WTC11 (cell line): ENCODE measurements around the gene PLCG2. TPM values are rescaled to one million over a fixed set of nuclear protein-coding genes. Genes with fewer than 3 reads are reported as not detected.

ENCODE experiments used
- ATAC-seq: fragments of 200-7000 bp; cut with Tn5 transposase; 2 replicates; pipeline ENCODE4 v1.10.0; 2021; ENCODE audit warnings: mild to moderate bottlenecking, moderate library complexity
- CTCF ChIA-PET: fragments of 300-600 bp; sonication (Branson Sonifier 250); formaldehyde crosslinking; loops from one replicate; lab custom pipeline; 2021; ENCODE audit warnings: antibody characterized with exemption; lab: Charles Lee
- POLR2A ChIA-PET: fragments of 350-600 bp; sonication (Branson Sonifier 250); formaldehyde crosslinking; loops from one replicate; lab custom pipeline; 2021; ENCODE audit warnings: antibody characterized with exemption; lab: Charles Lee
- DNase-seq: peaks from one replicate; pipeline ENCODE4 v3.0.0; 2021; ENCODE audit warnings: low spot score
- H3K27ac Mint-ChIP-seq: 2 replicates; pipeline ENCODE4 v1.8.0; 2021; ENCODE audit warnings: mixed read lengths
- H3K27me3 Mint-ChIP-seq: 2 replicates; pipeline ENCODE4 v1.8.0; 2021; ENCODE audit warnings: low read depth, mild to moderate bottlenecking, moderate library complexity, mixed read lengths
- H3K36me3 Mint-ChIP-seq: 2 replicates; pipeline ENCODE4 v1.8.0; 2021; ENCODE audit warnings: mixed read lengths
- H3K4me1 Mint-ChIP-seq: 2 replicates; pipeline ENCODE4 v1.8.0; 2022; ENCODE audit warnings: mixed read lengths
- H3K4me3 Mint-ChIP-seq: 2 replicates; pipeline ENCODE4 v1.8.0; 2021; ENCODE audit warnings: mild to moderate bottlenecking, moderate library complexity, mixed read lengths
- H3K9me3 Mint-ChIP-seq: 2 replicates; pipeline ENCODE4 v1.8.0; 2021; ENCODE audit warnings: mixed read lengths
- ARID4B ChIP-seq: sonication (generic); formaldehyde crosslinking; IDR thresholded peaks from 2 replicates; pipeline ENCODE4 v1.8.0; 2023; ENCODE audit warnings: missing genetic modification reagents, mild to moderate bottlenecking, borderline replicate concordance
- FOXP4 ChIP-seq: sonication (generic); formaldehyde crosslinking; IDR thresholded peaks from 2 replicates; pipeline ENCODE4 v1.8.0; 2022; ENCODE audit warnings: mild to moderate bottlenecking, missing genetic modification reagents
- GRHL2 ChIP-seq: fragments of 250-450 bp; sonication (Bioruptor Pico); IDR thresholded peaks from 2 replicates; pipeline ENCODE4 v1.8.0; 2022; ENCODE audit warnings: mild to moderate bottlenecking, moderate library complexity; ENCODE audit not compliant: insufficient replicate concordance, severe bottlenecking
- IRF1 ChIP-seq: sonication (generic); formaldehyde crosslinking; IDR thresholded peaks from 2 replicates; pipeline ENCODE4 v1.8.0; 2023; ENCODE audit warnings: missing genetic modification reagents
- JUN ChIP-seq: sonication (generic); formaldehyde crosslinking; IDR thresholded peaks from 2 replicates; pipeline ENCODE4 v1.8.0; 2023; ENCODE audit warnings: mild to moderate bottlenecking, missing genetic modification reagents
- NFATC4 ChIP-seq: fragments of 250-450 bp; sonication (Bioruptor Pico); IDR thresholded peaks from 2 replicates; pipeline ENCODE4 v1.9.0; 2021; ENCODE audit warnings: mild to moderate bottlenecking
- NFE2L1 ChIP-seq: sonication (generic); formaldehyde crosslinking; IDR thresholded peaks from 2 replicates; pipeline ENCODE4 v1.8.1; 2023; ENCODE audit warnings: missing genetic modification reagents
- NFYB ChIP-seq: sonication (generic); formaldehyde crosslinking; conservative IDR thresholded peaks from 2 replicates; pipeline ENCODE4 v1.8.0; 2022; ENCODE audit warnings: low read depth, missing genetic modification reagents
- OVOL2 ChIP-seq: fragments of 250-450 bp; sonication (Bioruptor Pico); IDR thresholded peaks from 2 replicates; pipeline ENCODE4 v1.9.0; 2021; ENCODE audit warnings: mild to moderate bottlenecking, borderline replicate concordance
- SP1 ChIP-seq: sonication (generic); formaldehyde crosslinking; conservative IDR thresholded peaks from 2 replicates; pipeline ENCODE4 v1.8.1; 2022; ENCODE audit warnings: missing genetic modification reagents
- STAT6 ChIP-seq: sonication (generic); formaldehyde crosslinking; conservative IDR thresholded peaks from 2 replicates; pipeline ENCODE4 v1.8.1; 2023; ENCODE audit warnings: mild to moderate bottlenecking, low read depth, missing genetic modification reagents, moderate library complexity
- TCF7 ChIP-seq: sonication (generic); formaldehyde crosslinking; IDR thresholded peaks from 2 replicates; pipeline ENCODE4 v1.8.0; 2022; ENCODE audit warnings: mild to moderate bottlenecking, low read depth, missing genetic modification reagents, moderate library complexity
- TP53 ChIP-seq: sonication (generic); formaldehyde crosslinking; IDR thresholded peaks from 2 replicates; pipeline ENCODE4 v1.8.1; 2023; ENCODE audit warnings: mild to moderate bottlenecking, missing genetic modification reagents
- ZNF232 ChIP-seq: sonication (generic); formaldehyde crosslinking; IDR thresholded peaks from 2 replicates; pipeline ENCODE4 v1.8.0; 2022; ENCODE audit warnings: mild to moderate bottlenecking, missing genetic modification reagents
- ZNF281 ChIP-seq: sonication (generic); formaldehyde crosslinking; IDR thresholded peaks from 2 replicates; pipeline ENCODE4 v1.8.0; 2023; ENCODE audit warnings: mild to moderate bottlenecking, missing genetic modification reagents
- ZNF396 ChIP-seq: fragments of 250-450 bp; sonication (Bioruptor Pico); IDR thresholded peaks from 2 replicates; pipeline ENCODE4 v1.8.0; 2021; ENCODE audit warnings: mild to moderate bottlenecking, moderate library complexity, borderline replicate concordance
- ZNF512 ChIP-seq: sonication (generic); formaldehyde crosslinking; IDR thresholded peaks from 2 replicates; pipeline ENCODE4 v1.8.1; 2022; ENCODE audit warnings: missing genetic modification reagents, borderline replicate concordance
- total RNA-seq: library from RNA; stranded (reverse); gene quantifications from 3 replicates; pipeline ENCODE4 v1.2.3, GENCODE V29; 2021

The PLCG2 gene
- total RNA-seq, 1 experiment from 2014 or later: 7.0 TPM

GRCh38 chr16:81787659-81788058 lies 8.6 kb downstream of the PLCG2 start (continued):
- TF ChIP-seq ARID4B (no peak), GRHL2 (no peak), SP1 (no peak), IRF1 (no peak), TP53 (CRISPR knock-in tag) (no peak), JUN (CRISPR knock-in tag) (no peak), ZNF281 (CRISPR knock-in tag) (no peak)

- no peaks in the 10 kb centered on the region for H3K9me3 Mint-ChIP-seq
These were observed 11.2 kb downstream of the PLCG2 start for GRCh38 chr16:81790277-81790676.

GRCh38 chr16:81790830-81791435 lies 11.8 kb downstream of the PLCG2 start:
- Mint-ChIP-seq H3K4me3 (no peak overlapping the region), H3K9me3 (no peaks in the 10 kb centered on the region), H3K27me3 (no peaks in the 10 kb centered on the region), H3K36me3 (no peaks in the 10 kb centered on the region), H3K27ac (no peak overlapping the region), H3K4me1 (peaks cover 6% of the 10 kb centered on the region)
- ATAC-seq: no peak
- ChIA-PET POLR2A (no interaction called here), CTCF (interaction anchor here (1.5 kb wide), 1 partner anchor 94 kb away, joined by 4 read pairs; no protein-coding TSS in a partner anchor)
- DNase-seq: no peak
- TF ChIP-seq ZNF396 (CRISPR knock-in tag): no peak
- TF ChIP-seq STAT6 (CRISPR knock-in tag): no peak
- no peak for TF ChIP-seq OVOL2 (CRISPR knock-in tag)
- TF ChIP-seq ZNF512 (CRISPR knock-in tag): no peak
- TF ChIP-seq TCF7 (CRISPR knock-in tag): no peak
- no peak for TF ChIP-seq NFE2L1 (CRISPR knock-in tag)

More at GRCh38 chr16:81790277-81790676, 11.2 kb downstream of the PLCG2 start:
- ChIA-PET CTCF (interaction anchor here (1.5 kb wide), 1 partner anchor 93 kb away, joined by 4 read pairs; no protein-coding TSS in a partner anchor), POLR2A (no interaction called here)
- Mint-ChIP-seq H3K4me1 (peaks cover 10% of the 10 kb centered on the region), H3K4me3 (no peak overlapping the region), H3K27ac (no peak overlapping the region), H3K27me3 (no peaks in the 10 kb centered on the region), H3K36me3 (no peaks in the 10 kb centered on the region)
- TF ChIP-seq NFYB (CRISPR knock-in tag): no peak
- no peak for TF ChIP-seq FOXP4
- no peak for TF ChIP-seq ZNF232
- TF ChIP-seq GRHL2: no peak
- no peak for TF ChIP-seq TCF7 (CRISPR knock-in tag)
- no peak for TF ChIP-seq NFATC4 (CRISPR knock-in tag)
- DNase-seq: no peak
- no peak for ATAC-seq
